Lower leg skin (tissue), 4 donors: Measurements from ENCODE around the gene DTWD2. TPM values are rescaled to one million over a fixed set of nuclear protein-coding genes. Genes with fewer than 3 reads are reported as not detected.
"Not testable (repeated sequence)": the region's sequence is repeated elsewhere in the genome, so short reads cannot be mapped to it uniquely, and the experiment has no call there.

Source experiments
- DNase-seq, 2 donors: peaks; one replicate each; pipeline ENCODE4 v3.0.0-alpha.2; 2019; ENCODE audit warnings: low spot score in 2 of 2
- H3K4me3 ChIP-seq: fragments of 200-600 bp; sonication (generic); 2 replicates; pipeline ENCODE4 v1.5.1; 2017; ENCODE audit warnings: mild to moderate bottlenecking, low read depth; ENCODE audit not compliant: poor library complexity, severe bottlenecking
- POLR2A ChIP-seq, 2 donors: fragments of 450-650 bp; IDR thresholded peaks; one replicate each; pipeline ENCODE4 v1.6.1; 2016 to 2017; ENCODE audit warnings: antibody characterized with exemption in 2 of 2, mild to moderate bottlenecking in 1 of 2, moderate library complexity in 1 of 2
- WGBS, 2 donors: methylation state at CpG; one replicate each; pipeline ENCODE4 v1.1.5; 2018; 5-methylcytosine and 5-hydroxymethylcytosine counted together
- intact Hi-C: fragments of 100-400 bp; cut with DNase I; formaldehyde crosslinking; loops from one replicate; pipeline ENCODE4 v1.15.0; 2023; ENCODE audit warnings: low total_unique reads
- total RNA-seq, 4 donors: library from RNA; depleted of rRNA; stranded (reverse); fragments of >200 nt; gene quantifications; one replicate each; pipeline ENCODE4 v1.1.0, GENCODE V29; 2016
- TF ChIP-seq, protein P1 (sequence below), 3 donors: fragments of 450-650 bp; IDR thresholded peaks; one replicate each; pipeline ENCODE4 v1.5.1; 2016; ENCODE audit warnings: antibody characterized with exemption in 3 of 3, mild to moderate bottlenecking in 3 of 3, moderate library complexity in 2 of 3

DTWD2 gene
- total RNA-seq, 4 donors from 2014 or later = 4.8 to 15.6 (median 9.4) TPM

GRCh38 chr5:118891252-118891651 lies 97.1 kb downstream of the DTWD2 start:
- intact Hi-C loops = no loop called here
- no peak overlapping the region for H3K4me3 ChIP-seq
- WGBS, 2 donors = 81 to 85% methylated on average over 2 of the region's 2 CpGs
- no peak for TF ChIP-seq POLR2A (IDR thresholded peaks at IDR 0.05)
- TF ChIP-seq, protein P1, sequence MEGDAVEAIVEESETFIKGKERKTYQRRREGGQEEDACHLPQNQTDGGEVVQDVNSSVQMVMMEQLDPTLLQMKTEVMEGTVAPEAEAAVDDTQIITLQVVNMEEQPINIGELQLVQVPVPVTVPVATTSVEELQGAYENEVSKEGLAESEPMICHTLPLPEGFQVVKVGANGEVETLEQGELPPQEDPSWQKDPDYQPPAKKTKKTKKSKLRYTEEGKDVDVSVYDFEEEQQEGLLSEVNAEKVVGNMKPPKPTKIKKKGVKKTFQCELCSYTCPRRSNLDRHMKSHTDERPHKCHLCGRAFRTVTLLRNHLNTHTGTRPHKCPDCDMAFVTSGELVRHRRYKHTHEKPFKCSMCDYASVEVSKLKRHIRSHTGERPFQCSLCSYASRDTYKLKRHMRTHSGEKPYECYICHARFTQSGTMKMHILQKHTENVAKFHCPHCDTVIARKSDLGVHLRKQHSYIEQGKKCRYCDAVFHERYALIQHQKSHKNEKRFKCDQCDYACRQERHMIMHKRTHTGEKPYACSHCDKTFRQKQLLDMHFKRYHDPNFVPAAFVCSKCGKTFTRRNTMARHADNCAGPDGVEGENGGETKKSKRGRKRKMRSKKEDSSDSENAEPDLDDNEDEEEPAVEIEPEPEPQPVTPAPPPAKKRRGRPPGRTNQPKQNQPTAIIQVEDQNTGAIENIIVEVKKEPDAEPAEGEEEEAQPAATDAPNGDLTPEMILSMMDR (IDR thresholded peaks at IDR 0.05) = no peak
- DNase-seq = no peak

- no peak overlapping the region for H3K4me3 ChIP-seq
- TF ChIP-seq, protein P1 (IDR thresholded peaks at IDR 0.05) = no peak
- TF ChIP-seq POLR2A (IDR thresholded peaks at IDR 0.05) = no peak
- no peak for DNase-seq
- 83 to 86% methylated on average over 2 of the region's 2 CpGs for WGBS, 2 donors
- intact Hi-C loops = no loop called here
Observed at GRCh38 chr5:118889165-118889564, 99.2 kb downstream of the DTWD2 start.

GRCh38 chr5:118888556-118888955 lies 99.8 kb downstream of the DTWD2 start:
- intact Hi-C loops = no loop called here
- DNase-seq = no peak
- H3K4me3 ChIP-seq = no peak overlapping the region
- WGBS, 2 donors = 88 to 89% methylated on average over 2 of the region's 2 CpGs
- no peak for TF ChIP-seq POLR2A (IDR thresholded peaks at IDR 0.05)
- TF ChIP-seq, protein P1 (IDR thresholded peaks at IDR 0.05) = no peak

- H3K4me3 ChIP-seq = no peak overlapping the region
- WGBS, 2 donors = 91 to 92% methylated on average over 2 of the region's 2 CpGs
- intact Hi-C loops = no loop called here
- TF ChIP-seq, protein P1 (IDR thresholded peaks at IDR 0.05) = no peak
- TF ChIP-seq POLR2A (IDR thresholded peaks at IDR 0.05) = no peak
- no peak for DNase-seq
Observed at GRCh38 chr5:118883362-118883761, 105.0 kb downstream of the DTWD2 start.

- DNase-seq = no peak
- intact Hi-C loops = no loop called here
- H3K4me3 ChIP-seq = no peak overlapping the region
- WGBS, 2 donors = 76 to 77% methylated on average over 3 of the region's 3 CpGs
- TF ChIP-seq, protein P1 (IDR thresholded peaks at IDR 0.05) = no peak
- TF ChIP-seq POLR2A (IDR thresholded peaks at IDR 0.05) = no peak
Observed at GRCh38 chr5:118882666-118883065, 105.7 kb downstream of the DTWD2 start.

GRCh38 chr5:118876852-118877251 lies 111.5 kb downstream of the DTWD2 start:
- DNase-seq, H3K4me3 ChIP-seq, intact Hi-C loops: not testable (repeated sequence)
- 73 to 87% methylated on average over 3 of the region's 3 CpGs for WGBS, 2 donors
